Smooth muscle cell (in vitro differentiated cells): ENCODE results near the gene CNIH3. TPM values are rescaled to one million over a fixed set of nuclear protein-coding genes. Genes with fewer than 3 reads are reported as not detected.

ENCODE experiments used
- DNase-seq: peaks from one replicate; lab custom pipeline; 2025; ENCODE audit not compliant: unreplicated experiment; lab: John Stamatoyannopoulos, UW
- H2AFZ ChIP-seq: fragments of 200-600 bp; sonication (generic); 2 replicates; pipeline ENCODE4 v1.6.0; 2016; ENCODE audit warnings: antibody characterized with exemption, low read depth, mild to moderate bottlenecking
- H3F3A ChIP-seq: fragments of 200-600 bp; sonication (generic); 2 replicates; pipeline ENCODE4 v1.6.0; 2017; ENCODE audit warnings: antibody characterized with exemption, low read depth
- H3K27ac ChIP-seq: fragments of 200-600 bp; sonication (generic); 2 replicates; pipeline ENCODE4 v1.5.1; 2016; ENCODE audit warnings: low read depth, mild to moderate bottlenecking
- H3K27me3 ChIP-seq: fragments of 200-600 bp; sonication (generic); 2 replicates; pipeline ENCODE4 v1.6.1; 2016; ENCODE audit warnings: low read depth, mild to moderate bottlenecking
- H3K36me3 ChIP-seq: fragments of 200-600 bp; sonication (generic); 2 replicates; pipeline ENCODE4 v1.5.1; 2016; ENCODE audit warnings: low read depth
- H3K4me1 ChIP-seq: fragments of 200-600 bp; sonication (generic); 2 replicates; pipeline ENCODE4 v1.5.1; 2016; ENCODE audit warnings: low read depth
- H3K4me2 ChIP-seq: fragments of 200-600 bp; sonication (generic); 2 replicates; pipeline ENCODE4 v1.6.0; 2016; ENCODE audit warnings: mild to moderate bottlenecking
- H3K4me3 ChIP-seq: fragments of 200-600 bp; sonication (generic); 2 replicates; pipeline ENCODE4 v1.5.1; 2016; ENCODE audit warnings: mild to moderate bottlenecking
- H3K79me2 ChIP-seq: fragments of 200-600 bp; sonication (generic); 2 replicates; pipeline ENCODE4 v1.6.0; 2016; ENCODE audit warnings: low read depth, mild to moderate bottlenecking
- H3K9ac ChIP-seq: fragments of 200-600 bp; sonication (generic); 2 replicates; pipeline ENCODE4 v1.6.0; 2016; ENCODE audit warnings: low read depth
- H3K9me3 ChIP-seq: fragments of 200-600 bp; sonication (generic); replicated peaks from 2 replicates; pipeline ENCODE4 v1.5.1; 2016; ENCODE audit warnings: low read depth
- H4K20me1 ChIP-seq: fragments of 200-600 bp; sonication (generic); 2 replicates; pipeline ENCODE4 v1.6.0; 2016; ENCODE audit warnings: low read depth
- CTCF ChIP-seq: fragments of 200-600 bp; sonication (generic); IDR thresholded peaks from 2 replicates; pipeline ENCODE4 v1.5.1; 2017; ENCODE audit warnings: borderline replicate concordance, mild to moderate bottlenecking, antibody characterized with exemption; ENCODE audit not compliant: insufficient read depth, poor library complexity, severe bottlenecking
- WGBS: methylation state at CpG from one replicate; pipeline ENCODE4 v1.1.7; 2016; ENCODE audit warnings: low lambda C conversion rate; 5-methylcytosine and 5-hydroxymethylcytosine counted together
- polyA plus RNA-seq: library from polyadenylated mRNA; unstranded; fragments of >200 nt; fragmentation: Nextera tagmentation; extraction: Ambion mirVana; gene quantifications from 2 replicates; pipeline ENCODE4 v1.2.1, GENCODE V29; 2016
- total RNA-seq: library from RNA; depleted of rRNA; stranded (reverse); fragments of >200 nt; gene quantifications from 2 replicates; pipeline ENCODE4 v1.2.3, GENCODE V29; 2014

Gene CNIH3
- total and polyA plus RNA-seq, 2 experiments from 2014 or later, result 6.6 to 8.0 TPM

GRCh38 chr1:224656392-224656791, 40.3 kb downstream of the CNIH3 start:
- no peak overlapping the region for H3K27ac ChIP-seq
- H3K36me3 ChIP-seq, result no peaks in the 10 kb centered on the region
- no peak for DNase-seq
- H3F3A ChIP-seq, result no peaks in the 10 kb centered on the region
- H4K20me1 ChIP-seq, result no peaks in the 10 kb centered on the region
- H2AFZ ChIP-seq, result no peak overlapping the region
- H3K9me3 ChIP-seq, result no peaks in the 10 kb centered on the region
- no peak overlapping the region for H3K4me3 ChIP-seq
- no peaks in the 10 kb centered on the region for H3K27me3 ChIP-seq
- WGBS, result 98% methylated on average over 10 of the region's 10 CpGs
- no peak overlapping the region for H3K4me2 ChIP-seq
- H3K79me2 ChIP-seq, result no peaks in the 10 kb centered on the region
- no peak overlapping the region for H3K9ac ChIP-seq
- no peak for TF ChIP-seq CTCF
- no peaks in the 10 kb centered on the region for H3K4me1 ChIP-seq

GRCh38 chr1:224660074-224660473, 44.0 kb downstream of the CNIH3 start:
- Histone ChIP-seq H3K79me2 (no peaks in the 10 kb centered on the region), H3K4me3 (no peak overlapping the region), H3K9me3 (no peaks in the 10 kb centered on the region), H3K4me1 (no peaks in the 10 kb centered on the region), H3K27me3 (no peaks in the 10 kb centered on the region), H2AFZ (no peak overlapping the region), H3F3A (no peaks in the 10 kb centered on the region), H3K4me2 (no peak overlapping the region), H3K36me3 (no peaks in the 10 kb centered on the region), H4K20me1 (no peaks in the 10 kb centered on the region), H3K27ac (no peak overlapping the region), H3K9ac (no peak overlapping the region)
- DNase-seq, result no peak
- no peak for TF ChIP-seq CTCF
- 83% methylated on average over 5 of the region's 5 CpGs for WGBS

GRCh38 chr1:224662870-224663269, 46.8 kb downstream of the CNIH3 start:
- Histone ChIP-seq H3K9ac (no peak overlapping the region), H3K4me3 (no peak overlapping the region), H3K4me2 (no peak overlapping the region), H4K20me1 (no peaks in the 10 kb centered on the region), H3K9me3 (no peaks in the 10 kb centered on the region), H3K27me3 (no peaks in the 10 kb centered on the region), H3K27ac (no peak overlapping the region), H3K79me2 (no peaks in the 10 kb centered on the region), H2AFZ (no peak overlapping the region), H3F3A (no peaks in the 10 kb centered on the region), H3K4me1 (no peaks in the 10 kb centered on the region), H3K36me3 (no peaks in the 10 kb centered on the region)
- 95% methylated on average over 3 of the region's 3 CpGs for WGBS
- DNase-seq, result no peak
- TF ChIP-seq CTCF, result no peak

- Histone ChIP-seq H3K4me3 (no peak overlapping the region), H3K27me3 (no peaks in the 10 kb centered on the region), H3K9me3 (no peaks in the 10 kb centered on the region), H3K36me3 (no peaks in the 10 kb centered on the region), H3K79me2 (no peaks in the 10 kb centered on the region), H4K20me1 (no peaks in the 10 kb centered on the region), H3K9ac (no peak overlapping the region), H3F3A (no peaks in the 10 kb centered on the region), H3K4me1 (no peaks in the 10 kb centered on the region), H2AFZ (no peak overlapping the region), H3K27ac (no peak overlapping the region), H3K4me2 (no peak overlapping the region)
- TF ChIP-seq CTCF, result no peak
- no peak for DNase-seq
- WGBS, result 84% methylated on average over 3 of the region's 3 CpGs
Measured at GRCh38 chr1:224665016-224665415, 48.9 kb downstream of the CNIH3 start.
